Keratinocyte (primary cell): ENCODE results near the gene LYL1. TPM values are rescaled to one million over a fixed set of nuclear protein-coding genes. Genes with fewer than 3 reads are reported as not detected.
A peak's percentile ranks its signal among the peaks of the same experiment; 100 is the strongest.

Experiments
- DNase-seq: peaks from one replicate; pipeline ENCODE4 v3.0.0-alpha.2; 2011; ENCODE audit warnings: low read depth, missing footprints, low spot score
- FAIRE-seq: peaks from 2 replicates; lab custom pipeline; 2011; peaks lifted over from hg19 to GRCh38; lab: Jason Lieb, UNC
- H2AFZ ChIP-seq: 2 replicates; pipeline ENCODE4 v1.6.0; 2012; ENCODE audit warnings: low read length, control low read depth, inconsistent platforms; ENCODE audit not compliant: control insufficient read depth
- H3K27ac ChIP-seq: 2 replicates; pipeline ENCODE4 v1.5.1; 2011; ENCODE audit warnings: low read length; ENCODE audit not compliant: control insufficient read depth, insufficient read depth
- H3K27me3 ChIP-seq: 3 replicates; pipeline ENCODE4 v1.6.0; 2011; ENCODE audit warnings: low read length; ENCODE audit not compliant: control insufficient read depth, insufficient read depth; ENCODE audit errors: extremely low read depth
- H3K36me3 ChIP-seq, 2 experiments: 2 replicates in 1 of 2; 3 replicates in 1 of 2; pipeline ENCODE4 v1.5.1; 2011; ENCODE audit warnings: low read length in 2 of 2, mild to moderate bottlenecking in 1 of 2; ENCODE audit not compliant: control insufficient read depth in 2 of 2, insufficient read depth in 2 of 2; ENCODE audit errors: extremely low read depth in 1 of 2
- H3K4me1 ChIP-seq: 3 replicates; pipeline ENCODE4 v1.5.1; 2011; ENCODE audit warnings: low read length; ENCODE audit not compliant: control insufficient read depth, insufficient read depth; ENCODE audit errors: extremely low read depth
- H3K4me2 ChIP-seq: 3 replicates; pipeline ENCODE4 v1.6.0; 2011; ENCODE audit warnings: low read depth, low read length; ENCODE audit not compliant: control insufficient read depth, insufficient read depth; ENCODE audit errors: extremely low read depth
- H3K4me3 ChIP-seq, 3 experiments: fragments of 200-600 bp in 1 of 3; sonication (generic) in 1 of 3; 2 replicates in 2 of 3; 3 replicates in 1 of 3; pipeline ENCODE4 v1.5.1; 2011 to 2016; ENCODE audit warnings: low read length in 3 of 3, mild to moderate bottlenecking in 3 of 3, control low read depth in 2 of 3, inconsistent platforms in 1 of 3, low read depth in 1 of 3, mixed read lengths in 1 of 3, mixed run types in 1 of 3, moderate library complexity in 1 of 3; ENCODE audit not compliant: control insufficient read depth in 2 of 3, insufficient read depth in 2 of 3; ENCODE audit errors: extremely low read depth in 1 of 3
- H3K79me2 ChIP-seq: 2 replicates; pipeline ENCODE4 v1.6.0; 2012; ENCODE audit warnings: low read length; ENCODE audit not compliant: control insufficient read depth, insufficient read depth
- H3K9ac ChIP-seq: 3 replicates; pipeline ENCODE4 v1.6.0; 2011; ENCODE audit warnings: low read length; ENCODE audit not compliant: control insufficient read depth, insufficient read depth; ENCODE audit errors: extremely low read depth
- H3K9me1 ChIP-seq: 3 replicates; pipeline ENCODE4 v1.6.0; 2011; ENCODE audit warnings: low read length; ENCODE audit not compliant: control insufficient read depth, insufficient read depth; ENCODE audit errors: extremely low read depth
- H3K9me3 ChIP-seq: 2 replicates; pipeline ENCODE4 v1.5.1; 2012; ENCODE audit warnings: low read depth, low read length; ENCODE audit not compliant: control insufficient read depth
- H4K20me1 ChIP-seq: 3 replicates; pipeline ENCODE4 v1.6.0; 2011; ENCODE audit warnings: low read length; ENCODE audit not compliant: control insufficient read depth, insufficient read depth; ENCODE audit errors: extremely low read depth
- EZH2 ChIP-seq: IDR thresholded peaks from one replicate; pipeline ENCODE4 v1.6.1; 2012; ENCODE audit warnings: inconsistent platforms, mild to moderate bottlenecking, low read length, moderate library complexity
- dilution Hi-C: fragments of 300-500 bp; cut with MboI; formaldehyde crosslinking; loops from one replicate; pipeline ENCODE4 v1.7.0; 2020; ENCODE audit warnings: low sequenced_read_pairs; ENCODE audit not compliant: extremely low pct_ligation_motif_present
- polyA plus RNA-seq, 5 experiments: library from polyadenylated mRNA; depleted of rRNA in 3 of 5; stranded (reverse) in 3 of 5; stranded (forward) in 1 of 5; unstranded in 1 of 5; fragments of >200 nt; gene quantifications; 1 replicate in 1 of 5; 2 replicates in 3 of 5; 3 replicates in 1 of 5; pipeline versions ENCODE4 v1.2.1 to v1.2.3, GENCODE V29; 2011 to 2012; ENCODE audit warnings: missing spikeins in 2 of 5, low read depth in 1 of 5, low replicate concordance in 1 of 5
- TF ChIP-seq, protein P1 (sequence below), 3 experiments: IDR thresholded peaks in 1 of 3; conservative IDR thresholded peaks in 1 of 3; optimal IDR thresholded peaks in 1 of 3; 2 replicates in 2 of 3; 3 replicates in 1 of 3; pipeline versions ENCODE3 to v1.5.1; 2011; ENCODE audit warnings: low read length in 3 of 3, mild to moderate bottlenecking in 3 of 3, moderate library complexity in 2 of 3, control low read depth in 1 of 3, inconsistent platforms in 1 of 3; ENCODE audit not compliant: insufficient read depth in 2 of 3; ENCODE audit errors: extremely low read depth in 1 of 3

LYL1 gene
- polyA plus RNA-seq, 1 donor (not counting 4 experiments of a cell fraction or from before 2014, with no cell fraction given) = 0.07 TPM

DNA sequence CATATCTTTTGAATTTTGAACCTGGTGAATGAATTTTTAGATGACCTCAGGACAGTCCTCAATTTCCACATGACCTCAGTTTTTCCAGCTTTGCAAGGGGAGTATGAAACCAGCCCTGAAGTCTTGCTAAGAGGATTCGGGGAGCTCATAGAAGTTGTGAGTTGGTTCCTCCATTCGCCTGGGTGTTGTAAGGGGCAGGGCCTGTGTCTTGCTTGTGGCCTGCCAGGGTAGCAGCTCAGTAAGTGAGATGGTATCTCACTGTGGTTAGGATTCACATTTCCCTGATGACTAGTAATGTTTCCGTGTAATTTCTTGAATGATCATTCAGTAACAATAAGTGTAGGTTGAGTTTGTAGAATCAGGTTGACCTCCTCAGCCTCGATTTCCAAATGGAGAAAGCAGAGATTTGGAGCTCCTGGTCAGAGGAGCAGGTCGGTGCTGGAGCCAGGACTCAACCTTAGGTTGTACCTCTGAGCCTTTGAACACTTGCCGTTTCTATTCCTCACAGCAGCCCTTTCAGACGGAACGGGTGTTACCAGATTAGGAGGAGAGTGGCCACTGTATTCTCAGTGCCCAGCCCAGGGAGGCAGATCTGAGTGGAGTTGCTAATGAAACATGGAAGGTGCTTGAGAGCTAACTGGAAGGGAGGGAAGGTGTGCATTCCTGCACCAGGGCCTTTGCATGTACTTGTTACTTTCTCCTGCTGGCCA lies 30.0 kb upstream of the LYL1 start:
- peaks cover 22 to 24% of the 10 kb centered on the region in 2 experiments for H3K36me3 ChIP-seq
- no peak overlapping the region for H3K9ac ChIP-seq
- no peaks in the 10 kb centered on the region for H3K9me3 ChIP-seq
- H3K4me2 ChIP-seq = no peak overlapping the region
- no peak overlapping the region for H3K27ac ChIP-seq
- FAIRE-seq (peak; percentile 71), DNase-seq (no peak)
- dilution Hi-C loops = no loop called here
- peaks cover 3% of the 10 kb centered on the region for H3K4me1 ChIP-seq
- peaks cover 5% of the 10 kb centered on the region for H3K9me1 ChIP-seq
- peaks cover 21% of the 10 kb centered on the region for H4K20me1 ChIP-seq
- H3K27me3 ChIP-seq = no peaks in the 10 kb centered on the region
- no peak overlapping the region for H2AFZ ChIP-seq
- TF ChIP-seq, protein P1, sequence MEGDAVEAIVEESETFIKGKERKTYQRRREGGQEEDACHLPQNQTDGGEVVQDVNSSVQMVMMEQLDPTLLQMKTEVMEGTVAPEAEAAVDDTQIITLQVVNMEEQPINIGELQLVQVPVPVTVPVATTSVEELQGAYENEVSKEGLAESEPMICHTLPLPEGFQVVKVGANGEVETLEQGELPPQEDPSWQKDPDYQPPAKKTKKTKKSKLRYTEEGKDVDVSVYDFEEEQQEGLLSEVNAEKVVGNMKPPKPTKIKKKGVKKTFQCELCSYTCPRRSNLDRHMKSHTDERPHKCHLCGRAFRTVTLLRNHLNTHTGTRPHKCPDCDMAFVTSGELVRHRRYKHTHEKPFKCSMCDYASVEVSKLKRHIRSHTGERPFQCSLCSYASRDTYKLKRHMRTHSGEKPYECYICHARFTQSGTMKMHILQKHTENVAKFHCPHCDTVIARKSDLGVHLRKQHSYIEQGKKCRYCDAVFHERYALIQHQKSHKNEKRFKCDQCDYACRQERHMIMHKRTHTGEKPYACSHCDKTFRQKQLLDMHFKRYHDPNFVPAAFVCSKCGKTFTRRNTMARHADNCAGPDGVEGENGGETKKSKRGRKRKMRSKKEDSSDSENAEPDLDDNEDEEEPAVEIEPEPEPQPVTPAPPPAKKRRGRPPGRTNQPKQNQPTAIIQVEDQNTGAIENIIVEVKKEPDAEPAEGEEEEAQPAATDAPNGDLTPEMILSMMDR (optimal IDR thresholded peaks at IDR 0.05 in 1 of 3, IDR thresholded peaks at IDR 0.05 in 1 of 3, conservative IDR thresholded peaks at IDR 0.05 in 1 of 3; ENCODE audit: extremely low read depth in 1 of 3, insufficient read depth in 2 of 3, low read length in 3 of 3) = no peak
- peaks cover 74% of the 10 kb centered on the region for H3K79me2 ChIP-seq
- H3K4me3 ChIP-seq = no peak overlapping the region

DNA sequence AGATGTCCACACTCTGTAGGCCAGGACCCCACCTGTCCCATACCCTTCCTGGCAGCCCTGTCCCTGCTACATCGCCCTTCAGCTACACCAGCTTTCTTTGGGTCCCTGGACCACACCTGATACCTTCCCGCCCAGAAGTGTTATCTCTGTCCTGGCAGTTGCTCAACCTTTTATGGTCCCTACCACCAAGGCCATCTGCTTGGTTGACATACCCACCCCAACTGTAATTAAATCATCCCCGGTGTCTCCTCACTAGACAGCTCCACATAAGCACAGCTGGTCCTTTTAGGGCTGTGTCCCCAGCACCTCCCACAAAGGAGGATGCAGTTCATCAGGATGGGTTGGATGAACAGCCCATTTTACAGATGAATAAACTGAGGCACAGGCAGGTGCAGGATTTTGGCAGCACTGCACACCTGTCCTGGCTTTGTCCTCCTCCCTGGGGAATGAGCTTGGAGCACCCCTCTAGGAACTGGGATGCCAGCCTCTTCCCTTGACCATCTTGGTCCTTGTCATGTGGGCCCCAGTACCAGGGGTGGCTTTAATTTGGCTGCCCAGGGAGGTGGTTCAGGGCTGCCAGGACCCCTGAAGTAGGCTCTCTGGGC lies 28.3 kb upstream of the LYL1 start:
- Histone ChIP-seq H3K4me2 (no peak overlapping the region), H4K20me1 (peaks cover 28% of the 10 kb centered on the region), H3K4me3 (no peak overlapping the region), H3K9ac (no peak overlapping the region), H3K4me1 (peaks cover 3% of the 10 kb centered on the region), H3K9me3 (no peaks in the 10 kb centered on the region), H3K27ac (no peak overlapping the region), H2AFZ (no peak overlapping the region), H3K79me2 (peaks cover 88% of the 10 kb centered on the region), H3K27me3 (no peaks in the 10 kb centered on the region), H3K36me3 (peaks cover 15 to 18% of the 10 kb centered on the region in 2 experiments), H3K9me1 (peaks cover 5% of the 10 kb centered on the region)
- DNase-seq (no peak), FAIRE-seq (no peak)
- dilution Hi-C loops = no loop called here
- TF ChIP-seq EZH2 = no peak
- TF ChIP-seq, protein P1 (optimal IDR thresholded peaks at IDR 0.05 in 1 of 3, IDR thresholded peaks at IDR 0.05 in 1 of 3, conservative IDR thresholded peaks at IDR 0.05 in 1 of 3; ENCODE audit: extremely low read depth in 1 of 3, insufficient read depth in 2 of 3, low read length in 3 of 3) = no peak
